GM21381 (cell line): ENCODE measurements around the gene ACACB.
A peak's percentile ranks its signal among the peaks of the same experiment; 100 is the strongest.
"Not testable (repeated sequence)": the region's sequence is repeated elsewhere in the genome, so short reads cannot be mapped to it uniquely, and the experiment has no call there.

Source experiments
- ATAC-seq: cut with Tn5 transposase; IDR thresholded peaks from one replicate; pipeline ENCODE4 v1.9.1; 2021; ENCODE audit warnings: mild to moderate bottlenecking, moderate library complexity; ENCODE audit not compliant: unreplicated experiment

ACACB gene

GRCh38 chr12:109139360-109139759 is 23.0 kb downstream of the ACACB start:
- no peak for ATAC-seq

DNA sequence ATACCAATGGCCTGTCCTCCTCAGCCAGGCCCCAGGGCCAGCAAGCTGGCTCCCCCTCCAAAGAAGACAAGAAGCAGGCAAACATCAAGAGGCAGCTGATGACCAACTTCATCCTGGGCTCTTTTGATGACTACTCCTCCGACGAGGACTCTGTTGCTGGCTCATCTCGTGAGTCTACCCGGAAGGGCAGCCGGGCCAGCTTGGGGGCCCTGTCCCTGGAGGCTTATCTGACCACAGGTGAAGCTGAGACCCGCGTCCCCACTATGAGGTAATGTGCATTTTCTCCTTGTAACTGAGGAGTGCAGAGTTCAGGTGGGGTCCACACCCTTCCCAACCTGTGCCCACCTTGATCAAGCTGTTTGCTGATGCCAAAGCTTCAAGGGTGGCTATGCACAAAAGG is 23.4 kb downstream of the ACACB start:
- ATAC-seq: no peak

DNA sequence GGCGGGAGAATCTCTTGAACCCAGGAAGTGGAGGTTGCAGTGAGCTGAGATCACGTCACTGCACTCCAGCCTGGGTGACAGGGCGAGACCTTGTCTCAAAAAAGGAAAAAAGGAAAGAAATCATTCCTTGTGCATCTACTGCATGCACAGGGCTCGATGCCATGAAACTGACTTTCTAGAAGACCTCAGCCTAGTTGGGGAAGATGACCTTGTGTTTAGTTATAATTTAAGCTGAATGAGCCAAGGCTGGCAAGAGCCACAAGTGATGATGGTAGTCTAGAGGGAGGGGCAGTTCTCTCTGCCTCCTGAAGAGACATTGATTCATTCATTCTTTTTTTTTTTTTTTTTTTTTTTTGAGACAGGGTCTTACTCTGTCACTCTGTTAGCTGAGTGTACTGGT is 24.2 kb downstream of the ACACB start:
- ATAC-seq: no peak

DNA sequence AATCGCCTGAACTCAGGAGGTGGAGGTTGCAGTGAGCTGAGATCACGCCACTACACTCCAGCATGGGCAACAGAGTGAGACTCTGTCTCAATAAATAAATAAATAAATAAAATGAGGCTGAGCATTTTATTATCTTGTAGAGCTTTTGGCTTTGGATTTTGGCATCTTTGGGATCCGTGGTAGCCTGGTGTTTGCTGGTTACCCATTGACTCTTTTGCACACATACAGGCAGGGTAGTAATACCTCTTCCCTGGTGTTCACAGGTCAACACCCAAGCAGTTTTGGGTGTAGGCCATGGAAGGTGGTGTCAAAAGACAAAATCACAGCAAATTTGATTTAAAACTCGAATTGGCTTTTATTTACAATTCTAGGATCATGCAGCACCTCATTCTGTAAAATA is 27.8 kb downstream of the ACACB start:
- ATAC-seq: no peak

DNA sequence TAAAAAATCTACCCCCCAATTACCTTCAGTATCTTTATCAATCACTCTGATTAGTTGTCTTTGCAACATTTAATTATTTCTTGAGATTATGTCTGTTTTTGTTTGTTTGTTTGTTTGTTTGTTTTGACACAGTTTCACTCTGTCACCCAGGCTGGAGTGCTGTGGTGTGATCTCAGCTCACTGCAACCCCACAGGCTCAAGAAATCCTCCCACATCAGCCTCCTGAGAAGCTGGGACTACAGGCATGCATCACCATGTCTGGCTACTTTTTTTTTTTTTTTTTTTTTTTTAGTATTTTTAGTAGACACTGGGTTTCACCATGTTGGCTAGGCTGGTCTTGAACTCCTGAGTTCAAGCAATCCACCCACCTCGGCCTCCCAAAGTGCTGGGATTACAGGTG is 30.7 kb downstream of the ACACB start:
- ATAC-seq: not testable (repeated sequence)

DNA sequence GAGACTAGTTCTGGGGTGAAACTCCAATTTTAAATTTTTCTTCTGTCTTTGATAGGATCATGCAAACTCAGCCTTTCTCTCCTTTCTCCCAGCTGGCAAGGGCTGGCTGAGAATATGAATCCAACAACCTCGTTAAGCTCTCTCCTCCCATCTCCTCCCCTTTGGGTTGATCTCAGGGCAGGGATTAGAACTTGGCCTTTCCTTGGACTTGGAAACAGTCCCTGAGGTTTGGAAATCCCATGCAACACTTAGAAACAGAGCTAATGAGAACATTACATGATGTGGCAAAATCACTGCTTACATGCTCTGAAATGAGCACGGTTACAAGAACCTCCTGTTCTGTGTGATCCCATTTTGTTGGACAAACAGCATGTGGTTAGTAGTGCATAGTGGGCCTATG is 31.6 kb downstream of the ACACB start:
- ATAC-seq: no peak

DNA sequence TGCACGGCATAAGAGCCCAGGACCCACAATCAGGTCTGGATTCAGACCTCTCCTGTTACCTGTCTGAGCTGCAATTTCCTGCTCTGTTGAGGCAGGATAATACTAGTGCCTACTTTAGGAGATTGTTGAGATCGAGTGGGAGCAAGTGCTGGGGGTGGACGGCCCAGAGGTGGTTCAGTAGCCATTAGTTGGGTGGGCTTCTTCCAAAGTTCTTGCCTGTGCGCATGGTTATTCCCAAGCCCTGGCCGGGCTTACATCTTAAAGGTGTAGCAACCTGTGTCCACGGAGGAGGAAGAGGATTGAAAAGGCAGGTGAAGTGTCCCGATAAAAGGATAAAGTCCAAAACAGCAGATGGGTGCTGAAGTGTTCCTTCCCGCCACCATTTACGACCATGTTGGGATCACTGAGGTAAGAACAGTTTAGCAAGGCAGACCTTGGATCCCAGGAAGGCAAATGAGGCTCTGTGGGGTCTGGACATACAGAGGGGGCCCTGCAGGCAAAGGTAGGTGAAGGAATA is 33.8 kb downstream of the ACACB start:
- no peak for ATAC-seq

DNA sequence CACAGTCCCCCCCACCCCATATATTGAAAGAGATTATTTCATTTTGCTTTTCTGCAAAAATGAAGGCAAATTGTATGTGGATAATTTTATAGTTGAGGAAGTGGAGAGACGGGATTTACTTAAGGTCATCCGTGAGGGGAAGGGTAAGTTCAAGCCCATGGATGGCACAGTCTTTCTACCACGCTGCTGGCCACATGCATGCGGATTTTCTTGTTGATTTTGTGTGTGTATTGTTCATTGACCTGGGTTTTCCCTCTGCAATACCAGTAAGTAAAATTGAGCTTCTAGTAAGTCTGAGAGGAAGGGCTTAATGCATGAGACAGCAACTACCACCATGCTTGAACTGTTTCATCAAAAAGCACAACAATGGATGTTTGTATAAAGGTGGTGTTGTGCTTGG is 35.1 kb downstream of the ACACB start:
- no peak for ATAC-seq

DNA sequence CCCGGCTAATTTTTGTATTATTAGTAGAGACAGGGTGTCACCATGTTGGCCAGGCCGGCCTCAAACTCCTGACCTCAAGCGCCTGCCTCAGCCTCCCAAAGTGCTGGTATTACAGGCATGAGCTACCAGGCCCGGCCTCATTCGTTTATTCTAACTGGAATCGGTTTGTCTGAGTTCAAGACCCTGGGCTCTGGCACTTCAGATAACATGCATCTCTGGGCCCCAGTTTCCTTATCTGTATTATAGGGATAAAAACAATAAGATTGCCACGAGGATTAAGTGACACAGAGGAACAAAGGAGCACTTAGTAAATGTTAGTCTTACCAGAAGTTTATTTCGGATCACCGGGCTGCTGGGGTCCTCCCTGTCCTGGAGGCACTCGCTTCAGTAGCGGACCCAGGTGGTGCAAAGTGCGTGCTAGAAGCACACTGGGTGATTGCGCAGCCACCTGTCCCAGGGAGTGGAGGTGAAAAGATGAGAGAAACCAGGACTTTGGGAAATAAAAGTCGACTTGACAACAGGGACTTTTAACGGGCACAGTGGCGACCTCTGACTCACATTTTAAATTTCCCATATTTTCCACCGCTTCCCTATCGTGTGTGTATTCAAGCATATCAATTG is 37.5 kb downstream of the ACACB start:
- no peak for ATAC-seq

GRCh38 chr12:109154451-109155438 is 38.4 kb downstream of the ACACB start:
- ATAC-seq: peak; percentile 89

- no peak for ATAC-seq
Observed at GRCh38 chr12:109156036-109156435, 39.6 kb downstream of the ACACB start.

- no peak for ATAC-seq
Observed at GRCh38 chr12:109156586-109156985, 40.2 kb downstream of the ACACB start.

DNA sequence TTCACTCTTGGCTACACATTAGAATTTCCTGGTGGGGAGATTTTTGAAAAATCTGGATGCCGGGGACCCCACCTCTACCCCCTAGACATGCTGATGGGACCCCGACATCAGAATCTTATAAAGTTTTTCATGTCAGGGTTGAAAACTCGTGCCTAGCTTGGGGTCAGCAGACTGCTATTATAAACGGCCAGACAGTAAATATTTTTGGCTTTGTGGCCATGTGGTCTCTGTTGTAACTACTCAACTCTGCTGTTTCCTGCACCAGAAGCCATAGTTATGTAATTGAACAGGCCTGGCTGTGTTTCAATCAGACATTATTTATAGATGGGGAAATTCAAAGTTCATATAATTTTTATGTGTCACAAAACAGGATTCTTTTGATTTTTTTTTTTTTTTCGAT is 41.6 kb downstream of the ACACB start:
- no peak for ATAC-seq

- ATAC-seq: no peak
Observed at GRCh38 chr12:109160433-109160832, 44.0 kb downstream of the ACACB start.

DNA sequence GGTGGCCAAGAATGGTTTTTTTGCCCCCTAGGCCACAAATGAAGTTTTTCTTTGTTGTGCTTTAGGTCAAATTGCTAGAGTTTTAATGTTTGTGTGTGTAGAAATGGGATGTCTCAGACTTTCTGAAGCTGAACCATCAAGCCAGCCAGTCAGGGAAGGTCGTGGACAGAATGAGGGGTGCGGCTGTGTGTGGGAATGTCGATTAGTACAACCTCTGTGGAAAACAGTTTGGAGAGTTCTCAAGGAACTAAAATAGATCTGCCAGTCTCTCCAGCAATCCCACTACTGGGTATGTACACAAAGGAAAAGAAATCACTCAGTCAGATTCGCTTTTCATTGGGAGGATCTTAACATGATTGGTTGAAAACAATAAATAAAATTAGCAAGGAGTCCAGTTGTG is 44.5 kb downstream of the ACACB start:
- no peak for ATAC-seq

DNA sequence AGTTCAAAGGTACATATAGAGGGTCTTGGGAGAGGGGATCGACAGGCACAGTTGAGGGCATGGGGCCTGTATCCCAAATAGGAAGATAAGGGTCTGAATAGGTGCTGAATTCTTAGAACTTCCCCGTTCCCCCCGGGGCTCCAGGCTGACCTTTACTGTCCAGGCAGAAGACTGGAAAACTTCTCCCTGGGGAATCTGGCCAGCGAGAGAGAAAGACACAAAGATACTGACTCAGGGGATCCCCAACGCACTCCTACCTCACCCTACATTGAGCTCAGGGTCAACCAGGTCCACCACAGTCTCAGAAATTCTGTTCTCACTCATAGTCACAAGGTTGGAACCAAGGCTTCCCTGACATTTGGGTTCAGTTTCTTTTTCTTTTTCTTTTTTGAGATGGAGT is 46.2 kb downstream of the ACACB start:
- no peak for ATAC-seq

DNA sequence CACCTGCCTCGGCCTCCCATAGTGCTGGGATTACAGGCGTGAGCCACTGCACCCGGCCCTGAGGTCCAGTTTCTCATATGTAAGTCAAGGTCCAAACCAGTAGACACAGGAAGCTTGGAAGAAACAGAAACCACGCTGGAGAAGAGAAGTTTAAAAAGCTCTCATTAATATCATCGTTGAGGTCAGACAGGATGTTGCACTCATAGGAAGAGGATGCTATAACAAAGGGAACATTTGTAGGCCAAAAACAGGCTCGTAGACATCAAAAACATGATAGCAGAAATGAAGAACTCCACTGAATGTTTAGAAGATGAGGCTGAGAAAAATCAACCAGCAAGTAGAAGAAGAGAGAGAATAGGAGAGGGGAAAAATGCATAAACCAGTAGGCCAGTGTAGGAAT is 46.8 kb downstream of the ACACB start:
- no peak for ATAC-seq

DNA sequence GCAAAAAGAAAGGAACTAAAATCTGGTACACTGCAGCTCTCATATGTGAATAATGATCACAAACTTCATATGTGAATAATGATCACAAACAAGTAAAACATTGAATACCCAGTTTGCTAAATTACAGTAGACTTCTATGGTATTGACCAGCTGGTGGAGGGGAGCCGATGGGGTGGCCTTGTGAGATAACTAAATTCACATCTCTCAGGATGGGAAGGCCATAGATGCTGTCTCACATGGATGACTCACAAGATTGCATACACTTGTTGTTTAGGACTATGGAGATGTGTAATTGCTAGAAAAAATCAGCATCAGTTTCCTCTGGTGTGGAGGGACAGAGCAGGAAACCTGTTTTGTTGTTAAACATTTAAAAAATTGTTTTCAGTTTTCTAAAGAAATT is 49.2 kb downstream of the ACACB start:
- no peak for ATAC-seq

- no peak for ATAC-seq
Observed at GRCh38 chr12:109166371-109166770, 50.0 kb downstream of the ACACB start.

GRCh38 chr12:109167781-109168180 is 51.4 kb downstream of the ACACB start:
- no peak for ATAC-seq

GRCh38 chr12:109169262-109169661 is 52.9 kb downstream of the ACACB start:
- no peak for ATAC-seq

- no peak for ATAC-seq
Observed at GRCh38 chr12:109169686-109170085, 53.3 kb downstream of the ACACB start.
